Erythroblast (primary cell): ENCODE results near the gene ARHGEF3.

ENCODE experiments used
- GATA1 ChIP-seq: IDR thresholded peaks from 2 replicates; pipeline ENCODE4 v1.6.1; 2011; ENCODE audit warnings: low read depth, mild to moderate bottlenecking, control low read depth, low read length, moderate library complexity
- POLR2A ChIP-seq: IDR thresholded peaks from 2 replicates; pipeline ENCODE4 v1.6.1; 2011; ENCODE audit warnings: mild to moderate bottlenecking, low read length

DNA sequence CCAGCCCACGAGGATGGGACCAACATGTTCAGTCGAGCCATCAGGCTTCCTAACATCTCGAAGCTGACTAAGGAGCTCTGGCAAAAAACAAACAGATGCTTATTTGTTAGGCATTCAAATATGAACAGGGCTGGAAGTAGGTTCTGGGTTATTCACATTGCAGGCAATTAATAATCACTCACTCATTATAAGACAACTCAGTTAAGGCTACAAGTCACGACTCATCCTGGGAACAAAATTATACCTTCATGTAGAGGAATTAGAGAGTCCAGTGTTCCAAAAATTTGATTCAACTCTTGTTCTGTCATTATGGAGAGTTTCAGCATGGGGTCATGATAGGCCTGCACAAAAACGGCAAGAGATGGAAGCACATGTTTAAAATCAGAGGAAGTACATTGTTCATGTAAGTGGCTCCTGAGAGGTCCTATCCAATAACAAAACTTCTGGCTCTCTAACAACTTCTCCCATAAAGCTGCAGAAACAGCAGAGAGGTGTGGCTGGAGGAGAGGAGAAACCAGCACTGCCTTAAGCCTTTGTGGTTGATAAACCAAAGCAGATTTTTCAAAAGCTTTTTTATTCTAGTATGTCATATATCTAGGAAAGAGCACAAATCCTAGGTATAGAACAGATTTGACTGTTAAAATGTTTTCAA lies 50.6 kb downstream of the ARHGEF3 start:
- TF ChIP-seq POLR2A (no peak), GATA1 (no peak)
